AG04450 (cell line): ENCODE results near the gene PRR20A. TPM values are rescaled to one million over a fixed set of nuclear protein-coding genes. Genes with fewer than 3 reads are reported as not detected.
"Not testable (repeated sequence)": the region's sequence is repeated elsewhere in the genome, so short reads cannot be mapped to it uniquely, and the experiment has no call there.

ENCODE experiments used
- CTCF ChIA-PET: fragments of 300-600, 350-600 bp; formaldehyde crosslinking; extraction: SDS; loops from one replicate; lab custom pipeline; 2022; ENCODE audit warnings: antibody characterized with exemption, inconsistent platforms; lab: Charles Lee
- POLR2A ChIA-PET: fragments of 350-600 bp; formaldehyde crosslinking; extraction: SDS; loops from one replicate; lab custom pipeline; 2021; ENCODE audit warnings: antibody characterized with exemption, inconsistent platforms; lab: Yijun Ruan, JAX
- DNase-seq: peaks from one replicate; pipeline ENCODE4 v3.0.0-alpha.2; 2011; ENCODE audit warnings: low read depth, low spot score
- H3K27ac ChIP-seq: one replicate; pipeline ENCODE4 v1.5.1; 2012; ENCODE audit warnings: low read depth, low read length, control low read depth
- H3K27me3 ChIP-seq: one replicate; pipeline ENCODE4 v1.6.0; 2012; ENCODE audit warnings: low read length; ENCODE audit not compliant: control insufficient read depth, insufficient read depth
- H3K4me3 ChIP-seq: 2 replicates; pipeline ENCODE4 v1.5.1; 2011; ENCODE audit warnings: mild to moderate bottlenecking, low read depth, low read length, control low read depth
- H3K9me3 ChIP-seq: 2 replicates; pipeline ENCODE4 v1.5.1; 2012; ENCODE audit warnings: low read length; ENCODE audit not compliant: control insufficient read depth, insufficient read depth
- CTCF ChIP-seq: IDR thresholded peaks from 2 replicates; pipeline ENCODE4 v1.5.1; 2011; ENCODE audit warnings: low read depth, low read length, control low read depth, inconsistent platforms
- polyA plus RNA-seq: library from polyadenylated mRNA; depleted of rRNA; stranded (reverse); fragments of >200 nt; gene quantifications from 2 replicates; pipeline ENCODE4 v1.2.3, GENCODE V29; 2011

PRR20A gene
- polyA plus RNA-seq, 1 experiment = not detected

- no peaks in the 10 kb centered on the region for H3K27me3 ChIP-seq
- POLR2A ChIA-PET = no interaction called here
- no peak overlapping the region for H3K4me3 ChIP-seq
- no peak overlapping the region for H3K27ac ChIP-seq
- TF ChIP-seq CTCF = no peak
- H3K9me3 ChIP-seq = peaks cover 6% of the 10 kb centered on the region; the same call in 1 of the 2 replicates
- CTCF ChIA-PET = no interaction called here
- DNase-seq = no peak
Observed at GRCh38 chr13:57137585-57137984, 3.1 kb upstream of the PRR20A start.

- DNase-seq = no peak
- H3K9me3 ChIP-seq = peaks cover 5% of the 10 kb centered on the region; the same call in 1 of the 2 replicates
- no peak overlapping the region for H3K4me3 ChIP-seq
- ChIA-PET CTCF (no interaction called here), POLR2A (no interaction called here)
- no peaks in the 10 kb centered on the region for H3K27me3 ChIP-seq
- no peak for TF ChIP-seq CTCF
- no peak overlapping the region for H3K27ac ChIP-seq
Observed at GRCh38 chr13:57138988-57139387, 1.7 kb upstream of the PRR20A start.

- H3K27me3 ChIP-seq, H3K4me3 ChIP-seq, H3K27ac ChIP-seq, POLR2A ChIA-PET, CTCF ChIA-PET, DNase-seq, H3K9me3 ChIP-seq: not testable (repeated sequence)
Observed at GRCh38 chr13:57139781-57140180, 937 bp upstream of the PRR20A start.

- H3K27ac ChIP-seq, CTCF ChIA-PET, H3K4me3 ChIP-seq, DNase-seq, POLR2A ChIA-PET, H3K27me3 ChIP-seq, H3K9me3 ChIP-seq: not testable (repeated sequence)
Observed at GRCh38 chr13:57147188-57147587, 6.5 kb downstream of the PRR20A start, which contains the start of gene PRR20B. Gene PRR20B, plus strand, starts transcription at chr13:57147488. Its CDS starts 387 bp downstream, at chr13:57147875.

- H3K27ac ChIP-seq, DNase-seq, H3K4me3 ChIP-seq, H3K27me3 ChIP-seq, CTCF ChIA-PET, H3K9me3 ChIP-seq, POLR2A ChIA-PET: not testable (repeated sequence)
Observed at GRCh38 chr13:57148106-57148505, 7.4 kb downstream of the PRR20A start.

GRCh38 chr13:57153761-57154160 lies 13.0 kb downstream of the PRR20A start, which contains the start of gene PRR20C:
Gene PRR20C, plus strand, starts transcription at chr13:57154061. Its CDS starts 387 bp downstream, at chr13:57154448.
- CTCF ChIA-PET, H3K27me3 ChIP-seq, H3K9me3 ChIP-seq, DNase-seq, H3K27ac ChIP-seq, H3K4me3 ChIP-seq, POLR2A ChIA-PET: not testable (repeated sequence)

- H3K4me3 ChIP-seq, POLR2A ChIA-PET, CTCF ChIA-PET, DNase-seq, H3K27ac ChIP-seq, H3K9me3 ChIP-seq, H3K27me3 ChIP-seq: not testable (repeated sequence)
Observed at GRCh38 chr13:57160332-57160731, 19.6 kb downstream of the PRR20A start, which contains the start of gene PRR20D. Gene PRR20D, plus strand, starts transcription at chr13:57160632. Its CDS starts 387 bp downstream, at chr13:57161019.

- H3K4me3 ChIP-seq, H3K27me3 ChIP-seq, H3K27ac ChIP-seq, CTCF ChIA-PET, H3K9me3 ChIP-seq, DNase-seq, POLR2A ChIA-PET: not testable (repeated sequence)
Observed at GRCh38 chr13:57166897-57167296, 26.2 kb downstream of the PRR20A start, which contains the start of gene PRR20E. Gene PRR20E, plus strand, starts transcription at chr13:57167197. Its CDS starts 387 bp downstream, at chr13:57167584.
